GM23248 (cell line): ENCODE results near the gene TLE4. TPM values are rescaled to one million over a fixed set of nuclear protein-coding genes. Genes with fewer than 3 reads are reported as not detected.

Experiments
- DNase-seq: peaks from one replicate; pipeline ENCODE4 v3.0.0-alpha.2; 2015
- H2AFZ ChIP-seq: fragments of 200-600 bp; sonication (generic); 2 replicates; pipeline ENCODE4 v1.6.1; 2016; ENCODE audit warnings: antibody characterized with exemption
- H3F3A ChIP-seq: fragments of 200-600 bp; sonication (generic); 2 replicates; pipeline ENCODE4 v1.6.1; 2016; ENCODE audit warnings: mild to moderate bottlenecking, antibody characterized with exemption, mixed run types; ENCODE audit not compliant: insufficient read depth
- H3K27ac ChIP-seq: fragments of 200-600 bp; sonication (generic); 2 replicates; pipeline ENCODE4 v1.5.1; 2016; ENCODE audit warnings: mild to moderate bottlenecking
- H3K27me3 ChIP-seq: fragments of 200-600 bp; sonication (generic); replicated peaks from 2 replicates; pipeline ENCODE4 v1.6.1; 2016; ENCODE audit warnings: mild to moderate bottlenecking; ENCODE audit not compliant: insufficient read depth
- H3K36me3 ChIP-seq: fragments of 200-600 bp; sonication (generic); 2 replicates; pipeline ENCODE4 v1.6.1; 2016; ENCODE audit warnings: low read depth, mild to moderate bottlenecking
- H3K4me1 ChIP-seq: fragments of 200-600 bp; sonication (generic); 2 replicates; pipeline ENCODE4 v1.6.1; 2016; ENCODE audit warnings: mild to moderate bottlenecking; ENCODE audit not compliant: insufficient read depth
- H3K4me2 ChIP-seq: fragments of 200-600 bp; sonication (generic); one replicate; pipeline ENCODE4 v1.6.1; 2016; ENCODE audit warnings: mild to moderate bottlenecking; ENCODE audit not compliant: unreplicated experiment
- H3K4me3 ChIP-seq: fragments of 200-600 bp; sonication (generic); 2 replicates; pipeline ENCODE4 v1.5.1; 2016; ENCODE audit warnings: mild to moderate bottlenecking
- H3K79me2 ChIP-seq: fragments of 200-600 bp; sonication (generic); 2 replicates; pipeline ENCODE4 v1.6.1; 2016; ENCODE audit warnings: mild to moderate bottlenecking; ENCODE audit not compliant: insufficient read depth
- H3K9ac ChIP-seq: fragments of 200-600 bp; sonication (generic); 2 replicates; pipeline ENCODE4 v1.6.1; 2016; ENCODE audit warnings: mild to moderate bottlenecking
- H3K9me2 ChIP-seq: fragments of 200-600 bp; sonication (generic); 2 replicates; pipeline ENCODE4 v1.6.1; 2016; ENCODE audit warnings: mixed run types, mild to moderate bottlenecking, moderate library complexity; ENCODE audit not compliant: insufficient read depth
- H3K9me3 ChIP-seq: fragments of 200-600 bp; sonication (generic); one replicate; pipeline ENCODE4 v1.6.1; 2017; ENCODE audit warnings: low read depth
- H4K20me1 ChIP-seq: fragments of 200-600 bp; sonication (generic); 2 replicates; pipeline ENCODE4 v1.6.0; 2016; ENCODE audit not compliant: insufficient read depth
- EZH2 ChIP-seq: fragments of 200-600 bp; sonication (generic); IDR thresholded peaks from 2 replicates; pipeline ENCODE4 v1.6.1; 2018; ENCODE audit warnings: antibody characterized with exemption, mild to moderate bottlenecking; ENCODE audit not compliant: insufficient read depth, poor library complexity, severe bottlenecking
- EZH2phosphoT487 ChIP-seq: fragments of 200-600 bp; sonication (generic); IDR thresholded peaks from 2 replicates; pipeline ENCODE4 v1.6.1; 2018; ENCODE audit warnings: antibody characterized with exemption, moderate library complexity, mild to moderate bottlenecking, low read depth; ENCODE audit not compliant: insufficient read depth
- WGBS, 2 experiments: methylation state at CpG; one replicate each; pipeline ENCODE4 v1.1.6; 2015 to 2017; ENCODE audit warnings: low lambda C conversion rate in 2 of 2, low coverage in 1 of 2; ENCODE audit errors: missing lambda C conversion rate in 2 of 2; 5-methylcytosine and 5-hydroxymethylcytosine counted together
- in situ Hi-C: fragments of 300-500 bp; cut with MboI; formaldehyde crosslinking; loops from 2 replicates; pipeline ENCODE4 v1.15.0; 2020
- polyA plus RNA-seq: library from polyadenylated mRNA; unstranded; fragments of >200 nt; fragmentation: Nextera tagmentation; extraction: Ambion mirVana; gene quantifications from 2 replicates; pipeline ENCODE4 v1.2.1, GENCODE V29; 2016
- total RNA-seq: library from RNA; depleted of rRNA; stranded (reverse); fragments of >200 nt; shearing (Covaris generic); gene quantifications from 2 replicates; pipeline ENCODE4 v1.2.3, GENCODE V29; 2014

Gene TLE4
- total and polyA plus RNA-seq, 2 experiments from 2014 or later = 29.5 to 37.8 TPM

DNA sequence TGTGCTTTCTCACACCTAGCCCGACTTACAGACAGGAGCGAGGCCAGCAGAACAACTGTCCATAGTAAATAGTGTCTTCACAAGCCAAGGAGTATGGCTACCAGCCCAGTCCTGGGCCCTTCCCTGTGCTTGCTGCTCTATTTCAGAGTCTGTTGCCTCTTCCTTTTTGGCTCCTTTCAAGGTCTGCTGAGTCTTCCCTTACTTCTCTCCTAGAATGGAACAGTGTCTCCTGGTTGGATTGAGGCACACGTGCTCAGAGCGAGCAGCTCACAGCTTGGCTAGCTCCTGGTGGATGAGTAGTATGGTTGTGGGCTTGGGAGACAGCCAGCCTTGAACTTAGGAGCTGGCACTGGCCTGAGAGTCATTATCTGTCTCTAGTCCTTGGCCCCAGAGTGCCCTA lies 72.8 kb downstream of the TLE4 start:
- Histone ChIP-seq H4K20me1 (no peaks in the 10 kb centered on the region), H3K9ac (no peak overlapping the region), H3K4me1 (peaks cover 1% of the 10 kb centered on the region; the same call in 1 of the 2 replicates), H3K27me3 (no peaks in the 10 kb centered on the region), H2AFZ (no peak overlapping the region), H3K79me2 (peaks cover 9% of the 10 kb centered on the region; the same call in 1 of the 2 replicates), H3F3A (no peaks in the 10 kb centered on the region), H3K9me2 (no peaks in the 10 kb centered on the region), H3K36me3 (no peaks in the 10 kb centered on the region), H3K4me2 (no peak overlapping the region), H3K27ac (no peak overlapping the region), H3K9me3 (no peaks in the 10 kb centered on the region), H3K4me3 (no peak overlapping the region)
- in situ Hi-C loops = no loop called here
- DNase-seq = peak; percentile 44
- 69% methylated on average over 4 of the region's 4 CpGs for WGBS, 2 experiments
- TF ChIP-seq EZH2 (no peak), EZH2phosphoT487 (no peak)

DNA sequence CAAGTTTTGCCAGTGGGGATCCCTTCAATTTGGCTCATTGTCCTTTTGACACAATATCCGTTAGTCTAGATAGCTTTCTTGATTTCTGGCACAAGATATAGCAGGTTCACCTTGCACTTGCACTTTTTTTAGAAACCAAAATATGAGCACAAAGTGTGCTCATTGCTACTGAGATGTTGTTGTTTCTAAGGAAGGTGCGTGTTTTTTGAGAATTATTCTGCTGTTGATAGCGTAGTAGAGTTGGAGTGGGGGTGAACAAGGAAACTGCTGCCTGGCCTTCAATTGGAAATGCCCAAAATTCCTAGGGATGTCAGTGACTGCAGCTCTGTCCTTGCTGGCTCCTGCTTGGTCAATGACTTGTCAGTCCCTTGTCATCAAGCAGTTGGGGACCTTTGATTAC lies 73.3 kb downstream of the TLE4 start:
- no peaks in the 10 kb centered on the region for H3K9me2 ChIP-seq
- no peaks in the 10 kb centered on the region for H4K20me1 ChIP-seq
- no peaks in the 10 kb centered on the region for H3K9me3 ChIP-seq
- no peak overlapping the region for H2AFZ ChIP-seq
- 96 to 97% methylated on average over 3 of the region's 3 CpGs for WGBS, 2 experiments
- DNase-seq = no peak
- no peaks in the 10 kb centered on the region for H3F3A ChIP-seq
- H3K9ac ChIP-seq = no peak overlapping the region
- no peaks in the 10 kb centered on the region for H3K4me1 ChIP-seq
- H3K4me3 ChIP-seq = no peak overlapping the region
- H3K79me2 ChIP-seq = peaks cover 9% of the 10 kb centered on the region; the same call in 1 of the 2 replicates
- no peaks in the 10 kb centered on the region for H3K36me3 ChIP-seq
- TF ChIP-seq EZH2 = no peak
- no peak for TF ChIP-seq EZH2phosphoT487
- H3K27me3 ChIP-seq = no peaks in the 10 kb centered on the region
- no peak overlapping the region for H3K4me2 ChIP-seq
- no peak overlapping the region for H3K27ac ChIP-seq
- in situ Hi-C loops = no loop called here

DNA sequence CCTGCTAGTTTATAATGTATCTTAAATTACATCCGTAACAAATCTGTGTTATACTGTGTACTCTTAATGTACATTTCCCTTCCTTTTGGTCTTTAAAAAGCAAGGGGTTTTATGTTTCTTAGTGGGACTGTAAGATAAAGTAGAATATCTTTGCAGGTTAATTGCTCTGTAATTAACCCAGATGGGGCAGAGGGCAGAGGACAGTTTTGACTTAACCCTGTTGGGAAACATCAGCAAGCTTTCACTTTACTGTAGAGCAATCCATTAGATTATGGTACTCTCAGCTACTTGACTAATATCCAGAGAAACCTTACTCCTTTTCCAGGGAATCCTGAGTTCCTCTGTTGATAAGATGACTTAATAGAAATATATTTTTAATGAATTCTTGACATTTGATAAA lies 74.3 kb downstream of the TLE4 start:
- H2AFZ ChIP-seq = no peak overlapping the region
- no peak overlapping the region for H3K4me3 ChIP-seq
- H4K20me1 ChIP-seq = no peaks in the 10 kb centered on the region
- H3K4me2 ChIP-seq = no peak overlapping the region
- no peaks in the 10 kb centered on the region for H3K36me3 ChIP-seq
- in situ Hi-C loops = no loop called here
- H3K9me3 ChIP-seq = no peaks in the 10 kb centered on the region
- H3K79me2 ChIP-seq = peaks cover 9% of the 10 kb centered on the region; the same call in 1 of the 2 replicates
- no peak for TF ChIP-seq EZH2phosphoT487
- no peak for TF ChIP-seq EZH2
- H3F3A ChIP-seq = no peaks in the 10 kb centered on the region
- no peak overlapping the region for H3K9ac ChIP-seq
- WGBS, 2 experiments = 93 to 97% methylated on average over 1 of the region's 1 CpG
- no peak for DNase-seq
- no peaks in the 10 kb centered on the region for H3K4me1 ChIP-seq
- H3K27ac ChIP-seq = no peak overlapping the region
- no peaks in the 10 kb centered on the region for H3K9me2 ChIP-seq
- H3K27me3 ChIP-seq = no peaks in the 10 kb centered on the region

DNA sequence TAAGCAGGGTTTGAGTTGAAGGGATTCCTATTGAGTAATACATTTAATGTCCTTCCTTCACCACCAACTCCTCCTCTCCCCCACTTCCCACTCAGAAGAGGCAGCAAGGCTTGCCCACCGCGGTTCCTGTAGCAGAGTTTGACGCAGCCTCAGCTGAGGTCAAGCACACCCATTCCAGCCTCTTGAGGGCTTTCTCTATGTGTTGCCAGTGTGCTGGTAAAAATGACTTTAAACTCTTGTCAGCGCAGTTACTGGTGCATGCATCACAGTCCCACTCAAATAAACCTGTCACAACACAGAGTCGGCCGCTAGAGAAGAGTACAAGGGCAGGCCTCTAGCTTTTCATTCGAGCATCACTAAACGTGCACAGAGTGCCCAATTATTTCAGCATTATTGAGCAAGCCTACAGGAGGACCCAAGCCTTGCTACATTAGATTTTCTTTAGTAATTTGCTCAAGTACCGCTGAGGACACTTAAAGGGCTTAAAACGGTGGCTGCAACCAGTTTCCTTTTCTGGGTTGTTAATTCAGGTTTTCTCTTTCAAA lies 79.6 kb downstream of the TLE4 start:
- no peak for TF ChIP-seq EZH2
- TF ChIP-seq EZH2phosphoT487 = no peak
- in situ Hi-C loops = no loop called here
- H3K9me3 ChIP-seq = no peaks in the 10 kb centered on the region
- H3F3A ChIP-seq = no peaks in the 10 kb centered on the region
- WGBS, 2 experiments = 97% methylated on average over 10 of the region's 10 CpGs
- H3K36me3 ChIP-seq = peaks cover 10% of the 10 kb centered on the region; the same call in 1 of the 2 replicates
- peaks cover 8% of the 10 kb centered on the region; the same call in 1 of the 2 replicates for H3K79me2 ChIP-seq
- no peak overlapping the region for H3K27ac ChIP-seq
- H2AFZ ChIP-seq = no peak overlapping the region
- H3K4me1 ChIP-seq = 0 out of 2 replicates have a peak, but pooled peaks cover 5% of the 10 kb centered on the region
- H4K20me1 ChIP-seq = no peaks in the 10 kb centered on the region
- H3K4me2 ChIP-seq = no peak overlapping the region
- no peaks in the 10 kb centered on the region for H3K9me2 ChIP-seq
- H3K9ac ChIP-seq = no peak overlapping the region
- no peak overlapping the region for H3K4me3 ChIP-seq
- H3K27me3 ChIP-seq = no peaks in the 10 kb centered on the region
- no peak for DNase-seq
